GM23338 (cell line): ENCODE data around the gene KIF3C. TPM values are rescaled to one million over a fixed set of nuclear protein-coding genes. Genes with fewer than 3 reads are reported as not detected.
A peak's percentile ranks its signal among the peaks of the same experiment; 100 is the strongest.

ENCODE experiments used
- ATAC-seq: fragments of 200-7000 bp; cut with Tn5 transposase; 3 replicates; pipeline ENCODE4 v1.9.1; 2020
- DNase-seq: peaks from one replicate; pipeline ENCODE4 v3.0.0-alpha.2; 2015; ENCODE audit warnings: low spot score
- H2AFZ ChIP-seq: fragments of 200-600 bp; sonication (generic); 2 replicates; pipeline ENCODE4 v1.8.0; 2016; ENCODE audit warnings: antibody characterized with exemption, mild to moderate bottlenecking, moderate library complexity
- H3F3A ChIP-seq: fragments of 200-600 bp; sonication (generic); replicated peaks from 2 replicates; pipeline ENCODE4 v1.8.0; 2017; ENCODE audit warnings: antibody characterized with exemption, mixed run types, low read depth
- H3K27ac ChIP-seq: fragments of 200-600 bp; sonication (generic); 2 replicates; pipeline ENCODE4 v1.6.1; 2016; ENCODE audit warnings: low read depth
- H3K27me3 ChIP-seq: fragments of 200-600 bp; sonication (generic); 2 replicates; pipeline ENCODE4 v1.8.0; 2016; ENCODE audit warnings: mild to moderate bottlenecking, mixed run types, moderate library complexity; ENCODE audit not compliant: insufficient read depth
- H3K36me3 ChIP-seq: fragments of 200-600 bp; sonication (generic); 2 replicates; pipeline ENCODE4 v1.8.0; 2016; ENCODE audit warnings: mild to moderate bottlenecking; ENCODE audit not compliant: insufficient read depth
- H3K4me1 ChIP-seq: fragments of 200-600 bp; sonication (generic); 2 replicates; pipeline ENCODE4 v1.8.0; 2016; ENCODE audit warnings: mild to moderate bottlenecking, moderate library complexity; ENCODE audit not compliant: insufficient read depth
- H3K4me2 ChIP-seq: fragments of 200-600 bp; sonication (generic); 2 replicates; pipeline ENCODE4 v1.7.1; 2017; ENCODE audit warnings: mixed run types
- H3K4me3 ChIP-seq: fragments of 200-600 bp; sonication (generic); 2 replicates; pipeline ENCODE4 v1.6.1; 2016; ENCODE audit warnings: mixed run types
- H3K79me2 ChIP-seq: fragments of 200-600 bp; sonication (generic); replicated peaks from 2 replicates; pipeline ENCODE4 v1.8.0; 2017; ENCODE audit warnings: mild to moderate bottlenecking; ENCODE audit not compliant: insufficient read depth
- H3K9me2 ChIP-seq: fragments of 200-600 bp; sonication (generic); 2 replicates; pipeline ENCODE4 v1.8.0; 2017; ENCODE audit not compliant: insufficient read depth
- H4K20me1 ChIP-seq: fragments of 200-600 bp; sonication (generic); replicated peaks from 2 replicates; pipeline ENCODE4 v1.8.0; 2017; ENCODE audit warnings: mild to moderate bottlenecking; ENCODE audit not compliant: insufficient read depth
- H3K27ac Mint-ChIP-seq: 2 replicates; pipeline ENCODE4 v1.8.0; 2020; ENCODE audit warnings: inconsistent platforms, mild to moderate bottlenecking, moderate library complexity, mixed read lengths
- H3K27me3 Mint-ChIP-seq: 3 replicates; pipeline ENCODE4 v1.8.0; 2022; ENCODE audit warnings: low read depth, mild to moderate bottlenecking, moderate library complexity, mixed read lengths, inconsistent platforms; ENCODE audit not compliant: insufficient read depth, poor library complexity
- H3K36me3 Mint-ChIP-seq: 3 replicates; pipeline ENCODE4 v1.8.0; 2021; ENCODE audit warnings: low read depth, mild to moderate bottlenecking, inconsistent platforms, moderate library complexity, mixed read lengths
- H3K4me1 Mint-ChIP-seq: 3 replicates; pipeline ENCODE4 v1.8.0; 2020; ENCODE audit warnings: mild to moderate bottlenecking, inconsistent platforms, mixed read lengths
- H3K4me3 Mint-ChIP-seq: 3 replicates; pipeline ENCODE4 v1.8.0; 2021; ENCODE audit warnings: moderate library complexity, mild to moderate bottlenecking, inconsistent platforms, mixed read lengths
- H3K9me3 Mint-ChIP-seq: 3 replicates; pipeline ENCODE4 v1.8.0; 2020; ENCODE audit warnings: moderate library complexity, mild to moderate bottlenecking, inconsistent platforms, mixed read lengths
- CREB1 ChIP-seq: fragments of 250-450 bp; sonication (Bioruptor Pico); IDR thresholded peaks from 2 replicates; pipeline ENCODE4 v1.5.0; 2020; ENCODE audit warnings: low read depth, mild to moderate bottlenecking, moderate library complexity
- ETS1 ChIP-seq: IDR thresholded peaks from 2 replicates; pipeline ENCODE4 v1.6.1; 2016; ENCODE audit warnings: antibody characterized with exemption
- EZH2 ChIP-seq: fragments of 200-600 bp; sonication (generic); IDR thresholded peaks from one replicate; pipeline ENCODE4 v1.8.0; 2017; ENCODE audit warnings: antibody characterized with exemption, mild to moderate bottlenecking, low read depth; ENCODE audit not compliant: unreplicated experiment
- EZH2phosphoT487 ChIP-seq: fragments of 200-600 bp; sonication (generic); IDR thresholded peaks from one replicate; pipeline ENCODE4 v1.8.1; 2018; ENCODE audit warnings: antibody characterized with exemption; ENCODE audit not compliant: unreplicated experiment
- JUNB ChIP-seq: IDR thresholded peaks from one replicate; pipeline ENCODE4 v1.6.1; 2016; ENCODE audit warnings: antibody characterized with exemption; ENCODE audit not compliant: unreplicated experiment
- NANOG ChIP-seq: IDR thresholded peaks from 2 replicates; pipeline ENCODE4 v1.6.1; 2016; ENCODE audit warnings: antibody characterized with exemption, borderline replicate concordance
- POLR2AphosphoS5 ChIP-seq: IDR thresholded peaks from 2 replicates; pipeline ENCODE4 v1.6.1; 2016; ENCODE audit warnings: antibody characterized with exemption, low read depth
- STAT1 ChIP-seq: IDR thresholded peaks from one replicate; pipeline ENCODE4 v1.6.1; 2016; ENCODE audit warnings: antibody characterized with exemption; ENCODE audit not compliant: unreplicated experiment
- ZNF114 ChIP-seq: fragments of 250-450 bp; sonication (Bioruptor Pico); IDR thresholded peaks from 2 replicates; pipeline ENCODE4 v1.5.0; 2020; ENCODE audit warnings: mild to moderate bottlenecking, moderate library complexity
- ZNF462 ChIP-seq: fragments of 250-450 bp; sonication (Bioruptor Pico); IDR thresholded peaks from 2 replicates; pipeline ENCODE4 v1.5.0; 2020; ENCODE audit warnings: mild to moderate bottlenecking, moderate library complexity
- polyA plus RNA-seq: library from polyadenylated mRNA; unstranded; fragments of >200 nt; fragmentation: Nextera tagmentation; extraction: Ambion mirVana; gene quantifications from 2 replicates; pipeline ENCODE4 v1.2.1, GENCODE V29; 2016
- total RNA-seq: library from RNA; depleted of rRNA; stranded (reverse); fragments of >200 nt; shearing (Covaris generic); gene quantifications from 2 replicates; pipeline ENCODE4 v1.2.3, GENCODE V29; 2014

The KIF3C gene
- total and polyA plus RNA-seq, 2 experiments from 2014 or later = 14.9 to 40.0 TPM

DNA sequence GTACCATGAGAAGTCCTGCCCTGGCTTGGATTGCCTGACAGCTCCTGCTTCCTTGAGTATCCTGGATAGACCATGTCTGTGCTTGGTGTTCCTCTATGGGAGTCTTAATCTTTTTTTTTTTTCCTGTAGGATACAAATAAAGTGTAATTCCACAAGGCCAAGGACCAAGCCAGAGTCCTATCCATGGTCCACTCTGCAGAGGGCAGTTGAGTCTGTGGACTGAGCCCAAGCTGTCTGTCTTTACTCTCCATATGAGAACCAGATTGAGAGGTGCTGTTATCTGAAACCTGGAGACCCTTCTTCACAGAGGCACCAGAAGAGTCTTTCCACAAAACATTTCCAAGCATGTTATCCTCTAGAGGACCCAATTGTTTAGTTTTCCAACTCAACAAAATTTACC, 1.4 kb upstream of the KIF3C start (continued):
- TF ChIP-seq ETS1 (no peak), EZH2 (no peak)

- Histone ChIP-seq H3K79me2 (peaks cover 35% of the 10 kb centered on the region), H3K4me2 (peak overlapping the region; percentile 94), H4K20me1 (peaks cover 10% of the 10 kb centered on the region), H2AFZ (peak overlapping the region; percentile 92), H3F3A (peaks cover 15% of the 10 kb centered on the region), H3K27me3 (no peaks in the 10 kb centered on the region), H3K36me3 (no peaks in the 10 kb centered on the region), H3K4me3 (peak overlapping the region; percentile 96), H3K9me2 (no peaks in the 10 kb centered on the region; the same call in 1 of the 2 replicates), H3K4me1 (peaks cover 32% of the 10 kb centered on the region), H3K27ac (peak overlapping the region; percentile 97)
- Mint-ChIP-seq H3K4me1 (peaks cover 41% of the 10 kb centered on the region), H3K4me3 (peak overlapping the region; percentile 79), H3K36me3 (peaks cover 28% of the 10 kb centered on the region), H3K27ac (peak overlapping the region; percentile 89), H3K9me3 (no peaks in the 10 kb centered on the region; the same call in 1 of the 3 replicates), H3K27me3 (peaks cover 15% of the 10 kb centered on the region)
- DNase-seq = no peak
- TF ChIP-seq CREB1 (0 out of 2 replicates have a peak, but pooled peaks have one; percentile 1), NANOG (no peak), JUNB (no peak), STAT1 (no peak), ZNF114 (no peak), POLR2AphosphoS5 (peak; percentile 50; the same call in 1 of the 2 replicates)
- peak; percentile 12 for ATAC-seq
These were observed 627 bp upstream of the KIF3C start for GRCh38 chr2:25982968-25983280.

DNA sequence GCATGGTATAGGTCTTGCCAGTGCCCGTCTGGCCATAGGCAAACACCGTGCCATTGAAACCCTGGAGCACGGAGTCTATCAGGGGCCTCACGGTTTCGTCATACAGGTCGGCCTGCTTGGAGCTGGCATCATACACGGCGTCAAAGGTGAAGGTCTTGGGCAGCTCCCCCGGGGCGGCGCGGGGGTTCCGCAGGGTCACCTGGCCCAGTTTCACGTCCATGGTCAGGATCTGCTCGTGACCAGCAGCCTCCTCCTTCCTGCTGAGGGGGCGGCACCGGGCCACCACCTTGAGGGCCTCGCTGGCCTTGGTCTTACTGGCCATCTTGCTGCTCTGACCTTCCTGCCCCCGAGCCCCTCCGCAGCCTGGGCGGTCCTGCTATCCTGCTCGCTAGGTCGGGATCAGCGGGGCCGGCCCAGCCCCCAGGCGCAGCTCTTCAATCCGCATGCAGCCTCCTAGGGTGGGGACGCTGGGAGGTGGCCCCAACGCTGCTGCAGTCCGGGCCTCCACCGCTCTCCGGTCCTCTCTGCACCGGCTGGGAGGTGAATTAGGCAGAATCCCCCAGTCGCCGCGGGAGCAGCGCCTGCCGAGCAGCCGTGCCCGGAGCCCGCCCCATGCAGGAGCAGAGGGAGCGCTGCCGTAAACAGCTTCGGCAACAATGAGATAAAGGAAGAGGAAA, 563 bp downstream of the KIF3C start:
- H3K27me3 ChIP-seq = no peaks in the 10 kb centered on the region
- H3F3A ChIP-seq = peaks cover 15% of the 10 kb centered on the region
- peak overlapping the region; percentile 96 for H3K4me3 ChIP-seq
- peaks cover 18% of the 10 kb centered on the region for H3K27me3 Mint-ChIP-seq
- peak overlapping the region; percentile 97 for H2AFZ ChIP-seq
- H3K9me3 Mint-ChIP-seq = no peaks in the 10 kb centered on the region; the same call in 1 of the 3 replicates
- no peaks in the 10 kb centered on the region for H3K36me3 ChIP-seq
- peak; percentile 42 for ATAC-seq
- H3K79me2 ChIP-seq = peaks cover 45% of the 10 kb centered on the region
- H3K9me2 ChIP-seq = no peaks in the 10 kb centered on the region; the same call in 1 of the 2 replicates
- peaks cover 34% of the 10 kb centered on the region for H3K36me3 Mint-ChIP-seq
- peak overlapping the region; percentile 95 for H3K27ac ChIP-seq
- H3K4me3 Mint-ChIP-seq = peak overlapping the region; percentile 82
- H4K20me1 ChIP-seq = peaks cover 10% of the 10 kb centered on the region
- H3K4me2 ChIP-seq = peak overlapping the region; percentile 94
- H3K4me1 Mint-ChIP-seq = peaks cover 51% of the 10 kb centered on the region
- H3K4me1 ChIP-seq = peaks cover 34% of the 10 kb centered on the region
- peak; percentile 51 for DNase-seq
- H3K27ac Mint-ChIP-seq = no peak overlapping the region
- TF ChIP-seq ETS1 (no peak), ZNF462 (no peak), CREB1 (no peak), EZH2phosphoT487 (no peak)
